ENCODE results near the gene CFD. TPM values are rescaled to one million over a fixed set of nuclear protein-coding genes. Genes with fewer than 3 reads are reported as not detected.
A peak's percentile ranks its signal among the peaks of the same experiment; 100 is the strongest.

CFD gene
- polyA plus RNA-seq, 1 experiment = 0.77 TPM

- no peak for TF ChIP-seq CTCF (IDR thresholded peaks at IDR 0.05; ENCODE audit: insufficient read depth, low read depth, low read length)
- Histone ChIP-seq H3K4me3 (ENCODE audit: low read depth, low read length) (peak overlapping the region; percentile 94), H3K27me3 (ENCODE audit: control insufficient read depth, insufficient read depth, low read length) (peaks cover 1% of the 10 kb centered on the region; the same call in 1 of the 2 replicates), H3K36me3 (ENCODE audit: control insufficient read depth, insufficient read depth, low read length) (0 out of 2 replicates have a peak, but pooled peaks cover 2% of the 10 kb centered on the region)
- no peak for DNase-seq (ENCODE audit: low read depth)
- POLR2A ChIA-PET = no interaction called here
- CTCF ChIA-PET = no interaction called here
Observed at GRCh38 chr19:912181-913079, 53.0 kb downstream of the CFD start.

Small RNA genes lying within 50 kb of the gene (small RNA-seq; reads per million reads assigned to genes)
- gene MIR3187 (ENCODE audit: insufficient read length, low read depth, low replicate concordance) = not detected
- gene RNU6-9 (ENCODE audit: insufficient read length, low read depth, low replicate concordance) = 3.8 reads per million, percentile 50 among the genes with 10 or more reads in this experiment

Other genes with a start within 250 kb of the CFD start
- 21.9 and 38.6 TPM in 2 replicates for gene POLRMT, start 226.1 kb upstream of the CFD start, polyA plus RNA-seq (2011; rRNA removed)
- gene FGF22, start 219.8 kb upstream of the CFD start, polyA plus RNA-seq (2011; rRNA removed) = 0.05 TPM in 1 of 2 replicates, not detected in the other
- 2.7 and 2.9 TPM in 2 replicates for gene RNF126, start 196.4 kb upstream of the CFD start, polyA plus RNA-seq (2011; rRNA removed)
- gene FSTL3, start 183.3 kb upstream of the CFD start, polyA plus RNA-seq (2011; rRNA removed) = 62.5 and 83.2 TPM in 2 replicates
- gene PRSS57, start 164.2 kb upstream of the CFD start, polyA plus RNA-seq (2011; rRNA removed) = not detected in 2 replicates
- 1.1 and 1.2 TPM in 2 replicates for gene PALM, start 150.7 kb upstream of the CFD start, polyA plus RNA-seq (2011; rRNA removed)
- gene MISP, start 108.6 kb upstream of the CFD start, polyA plus RNA-seq (2011; rRNA removed) = 0.05 and 0.06 TPM in 2 replicates
- 137 and 328 TPM in 2 replicates for gene PTBP1, start 62.2 kb upstream of the CFD start, polyA plus RNA-seq (2011; rRNA removed)
- 0.56 and 1.1 TPM in 2 replicates for gene PLPPR3, start 37.7 kb upstream of the CFD start, polyA plus RNA-seq (2011; rRNA removed)
- gene AZU1, start 31.8 kb upstream of the CFD start, polyA plus RNA-seq (2011; rRNA removed) = 0.07 TPM in 1 of 2 replicates, not detected in the other
- gene PRTN3, start 18.7 kb upstream of the CFD start, polyA plus RNA-seq (2011; rRNA removed) = not detected in 2 replicates
- 0.10 and 0.12 TPM in 2 replicates for gene ELANE, start 7.4 kb upstream of the CFD start, polyA plus RNA-seq (2011; rRNA removed)
- 21.5 and 39.8 TPM in 2 replicates for gene MED16, start 33.5 kb downstream of the CFD start, polyA plus RNA-seq (2011; rRNA removed)
- gene RNU6-9, start 33.8 kb downstream of the CFD start, polyA plus RNA-seq (2011; rRNA removed) = not detected in 2 replicates
- 35.3 and 46.6 TPM in 2 replicates for gene R3HDM4, start 53.6 kb downstream of the CFD start, polyA plus RNA-seq (2011; rRNA removed)
- not detected in 2 replicates for gene KISS1R, start 57.7 kb downstream of the CFD start, polyA plus RNA-seq (2011; rRNA removed)
- gene ARID3A, start 66.4 kb downstream of the CFD start, polyA plus RNA-seq (2011; rRNA removed) = 10.7 and 17.4 TPM in 2 replicates
- gene WDR18, start 124.7 kb downstream of the CFD start, polyA plus RNA-seq (2011; rRNA removed) = 28.1 and 44.3 TPM in 2 replicates
- 0.28 and 0.32 TPM in 2 replicates for gene GRIN3B, start 140.8 kb downstream of the CFD start, polyA plus RNA-seq (2011; rRNA removed)
- 69.2 and 111 TPM in 2 replicates for gene TMEM259, start 161.5 kb downstream of the CFD start, polyA plus RNA-seq (2011; rRNA removed)
- gene RNU6-2, start 161.9 kb downstream of the CFD start, polyA plus RNA-seq (2011; rRNA removed) = not detected in 2 replicates
- 315 and 529 TPM in 2 replicates for gene CNN2, start 166.9 kb downstream of the CFD start, polyA plus RNA-seq (2011; rRNA removed)
- gene ABCA7, start 180.4 kb downstream of the CFD start, polyA plus RNA-seq (2011; rRNA removed) = 1.3 and 1.9 TPM in 2 replicates
- 0.13 and 0.28 TPM in 2 replicates for gene ARHGAP45, start 207.5 kb downstream of the CFD start, polyA plus RNA-seq (2011; rRNA removed)
- gene POLR2E, start 235.7 kb downstream of the CFD start, polyA plus RNA-seq (2011; rRNA removed) = 174 and 292 TPM in 2 replicates
- 463 and 626 TPM in 2 replicates for gene GPX4, start 244.3 kb downstream of the CFD start, polyA plus RNA-seq (2011; rRNA removed)